ENCODE measurements around the gene MAML1.
"Not testable (repeated sequence)": the region's sequence is repeated elsewhere in the genome, so short reads cannot be mapped to it uniquely, and the experiment has no call there.

The MAML1 gene

GRCh38 chr5:179732412-179732917 lies at the start of gene MAML1:
Gene MAML1, plus strand, starts transcription at chr5:179732822. Its CDS starts 291 bp downstream, at chr5:179733113.
- peak; percentile 100 for DNase-seq (ENCODE audit: low read depth, low spot score)
- H3K4me3 ChIP-seq (ENCODE audit: low read depth, low read length), result peak within 1 kb of the TSS; percentile 66
- TF ChIP-seq CTCF (IDR thresholded peaks at IDR 0.05; ENCODE audit: low read depth, low read length), result no peak
- in situ Hi-C loops (cut with HindIII; ENCODE audit: low sequenced_read_pairs), result no loop called here

- H3K4me3 ChIP-seq (ENCODE audit: low read depth, low read length); DNase-seq (ENCODE audit: low read depth, low spot score); in situ Hi-C loops (cut with HindIII; ENCODE audit: low sequenced_read_pairs): not testable (repeated sequence)
Measured at GRCh38 chr5:179689212-179689611, 43.4 kb upstream of the MAML1 start.

GRCh38 chr5:179694561-179694960 lies 38.1 kb upstream of the MAML1 start:
- in situ Hi-C loops (cut with HindIII; ENCODE audit: low sequenced_read_pairs), result no loop called here
- H3K4me3 ChIP-seq (ENCODE audit: low read depth, low read length), result no peak overlapping the region
- DNase-seq (ENCODE audit: low read depth, low spot score), result no peak
- no peak for TF ChIP-seq CTCF (IDR thresholded peaks at IDR 0.05; ENCODE audit: low read depth, low read length)

- no peak for DNase-seq (ENCODE audit: low read depth, low spot score)
- no peak overlapping the region for H3K4me3 ChIP-seq (ENCODE audit: low read depth, low read length)
- TF ChIP-seq CTCF (IDR thresholded peaks at IDR 0.05; ENCODE audit: low read depth, low read length), result no peak
- in situ Hi-C loops (cut with HindIII; ENCODE audit: low sequenced_read_pairs), result no loop called here
Measured at GRCh38 chr5:179696603-179697002, 36.0 kb upstream of the MAML1 start.

GRCh38 chr5:179697108-179697507 lies 35.5 kb upstream of the MAML1 start:
- DNase-seq (ENCODE audit: low read depth, low spot score), result no peak
- no peak for TF ChIP-seq CTCF (IDR thresholded peaks at IDR 0.05; ENCODE audit: low read depth, low read length)
- in situ Hi-C loops (cut with HindIII; ENCODE audit: low sequenced_read_pairs), result no loop called here
- H3K4me3 ChIP-seq (ENCODE audit: low read depth, low read length), result no peak overlapping the region

- in situ Hi-C loops (cut with HindIII; ENCODE audit: low sequenced_read_pairs); DNase-seq (ENCODE audit: low read depth, low spot score): not testable (repeated sequence)
- peak overlapping the region; percentile 68 for H3K4me3 ChIP-seq (ENCODE audit: low read depth, low read length)
Measured at GRCh38 chr5:179697543-179697942, 35.1 kb upstream of the MAML1 start.

- DNase-seq (ENCODE audit: low read depth, low spot score), result peak; percentile 100
- H3K4me3 ChIP-seq (ENCODE audit: low read depth, low read length), result peak overlapping the region; percentile 92
- no peak for TF ChIP-seq CTCF (IDR thresholded peaks at IDR 0.05; ENCODE audit: low read depth, low read length)
- in situ Hi-C loops (cut with HindIII; ENCODE audit: low sequenced_read_pairs), result no loop called here
Measured at GRCh38 chr5:179697993-179698934, 34.4 kb upstream of the MAML1 start.

Data from astrocyte of the spinal cord (primary cell).